ENCODE data around the gene PGAP2. TPM values are rescaled to one million over a fixed set of nuclear protein-coding genes. Genes with fewer than 3 reads are reported as not detected.
"Not testable (repeated sequence)": the region's sequence is repeated elsewhere in the genome, so short reads cannot be mapped to it uniquely, and the experiment has no call there.

The PGAP2 gene
- polyA plus RNA-seq, 3 donors, result 40.7 to 57.4 (median 51.0) TPM

GRCh38 chr11:3799873-3800272 lies 8.5 kb upstream of the PGAP2 start:
- DNase-seq, result no peak

GRCh38 chr11:3802011-3802790 lies 6.2 kb upstream of the PGAP2 start:
- no peak for DNase-seq

GRCh38 chr11:3803726-3804495 lies 4.4 kb upstream of the PGAP2 start:
- DNase-seq, result no peak

- DNase-seq, result peak; percentile 48
Measured at GRCh38 chr11:3808861-3809623, 682 bp downstream of the PGAP2 start.

- no peak for DNase-seq
Measured at GRCh38 chr11:3809624-3809928, 1.2 kb downstream of the PGAP2 start.

GRCh38 chr11:3810446-3810845 lies 2.1 kb downstream of the PGAP2 start:
- DNase-seq, result no peak

GRCh38 chr11:3810951-3811350 lies 2.6 kb downstream of the PGAP2 start:
- DNase-seq, result no peak

- not testable (repeated sequence) for DNase-seq
Measured at GRCh38 chr11:3814832-3815231, 6.5 kb downstream of the PGAP2 start.

- DNase-seq, result no peak
Measured at GRCh38 chr11:3815845-3816244, 7.5 kb downstream of the PGAP2 start.

GRCh38 chr11:3816673-3817072 lies 8.3 kb downstream of the PGAP2 start:
- no peak for DNase-seq

- DNase-seq, result no peak
Measured at GRCh38 chr11:3817181-3817800, 8.9 kb downstream of the PGAP2 start.

GRCh38 chr11:3820971-3821370 lies 12.6 kb downstream of the PGAP2 start:
- no peak for DNase-seq

- DNase-seq, result no peak
Measured at GRCh38 chr11:3822312-3822711, 14.0 kb downstream of the PGAP2 start.

- no peak for DNase-seq
Measured at GRCh38 chr11:3823303-3823702, 14.9 kb downstream of the PGAP2 start.

GRCh38 chr11:3823762-3824506 lies 15.6 kb downstream of the PGAP2 start:
- no peak for DNase-seq

GRCh38 chr11:3824714-3825472 lies 16.5 kb downstream of the PGAP2 start:
- no peak for DNase-seq

GRCh38 chr11:3825473-3826154 lies 17.3 kb downstream of the PGAP2 start:
- DNase-seq, result no peak

- no peak for DNase-seq
Measured at GRCh38 chr11:3826721-3827120, 18.4 kb downstream of the PGAP2 start.

- DNase-seq, result no peak
Measured at GRCh38 chr11:3827434-3828186, 19.2 kb downstream of the PGAP2 start.
